PFSK-1 (cell line): Measurements from ENCODE around the gene GUCD1.

Experiments
- POLR2AphosphoS5 ChIP-seq: IDR thresholded peaks from 2 replicates; pipeline ENCODE4 v1.6.1; 2012; ENCODE audit warnings: low read depth, mild to moderate bottlenecking, control low read depth, low read length, moderate library complexity
- REST ChIP-seq, 2 experiments: IDR thresholded peaks; 2 replicates each; pipeline versions ENCODE4 v1.6.1 to v1.8.0; 2011 to 2012; ENCODE audit warnings: low read depth in 2 of 2, low read length in 2 of 2, control low read depth in 1 of 2, inconsistent platforms in 1 of 2, mild to moderate bottlenecking in 1 of 2, moderate library complexity in 1 of 2; ENCODE audit not compliant: insufficient read depth in 1 of 2
- SIN3A ChIP-seq: IDR thresholded peaks from 2 replicates; pipeline ENCODE4 v1.6.1; 2012; ENCODE audit warnings: mild to moderate bottlenecking, low read length, moderate library complexity, borderline replicate concordance; ENCODE audit not compliant: insufficient read depth
- TAF1 ChIP-seq: IDR thresholded peaks from 2 replicates; pipeline ENCODE4 v1.6.1; 2012; ENCODE audit warnings: low read length, control low read depth, borderline replicate concordance; ENCODE audit not compliant: insufficient read depth

- TF ChIP-seq TAF1 (no peak), POLR2AphosphoS5 (no peak), SIN3A (no peak), REST (IDR thresholded peaks at IDR 0.05; ENCODE audit: insufficient read depth in 1 of 2, low read depth in 2 of 2, low read length in 2 of 2) (no peak)
These were observed 60.8 kb downstream of the GUCD1 start for GRCh38 chr22:24494167-24494527.
